ENCODE results near the gene RNF43.

The RNF43 gene

DNA sequence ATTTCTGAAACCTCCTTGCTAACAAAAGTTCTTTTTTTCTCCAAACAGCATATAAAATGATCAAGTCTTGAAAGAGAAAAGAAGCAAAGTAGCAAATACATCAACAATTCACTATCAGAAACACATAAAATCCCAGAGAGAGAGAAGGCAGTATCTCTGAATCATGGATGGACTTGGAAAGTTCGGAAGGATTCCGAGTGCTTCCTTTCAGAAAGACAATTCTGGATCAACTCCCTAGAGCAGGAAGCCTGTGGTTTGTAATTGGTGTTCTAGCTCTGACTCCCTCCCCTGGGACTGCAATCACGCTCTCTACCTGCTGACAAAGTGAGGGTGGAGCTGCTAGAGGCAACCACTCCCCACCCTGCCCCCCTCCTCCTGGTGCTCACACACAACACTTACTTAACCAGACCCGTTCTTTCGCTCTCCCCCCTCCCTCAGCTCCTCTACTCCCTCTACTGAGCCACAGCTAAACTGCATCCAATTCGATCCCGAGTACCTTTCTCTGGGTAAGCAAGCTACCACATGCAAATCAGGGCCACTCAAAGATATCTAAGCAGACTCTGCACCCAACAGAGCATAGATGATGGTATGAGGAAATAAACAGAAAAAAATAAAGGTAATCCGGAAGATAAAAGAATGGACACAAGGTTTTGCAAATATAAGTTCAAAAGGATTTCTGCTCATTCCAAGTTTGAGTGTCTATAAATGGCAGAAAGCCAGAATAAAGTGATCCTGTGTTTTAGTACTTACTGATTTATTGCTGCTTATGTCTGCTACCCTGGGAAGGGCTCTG is at the start of gene RNF43:
Gene RNF43, minus strand, starts transcription at position 235 of the 793 bp plus-strand sequence. CDS start 1,957 bp downstream, outside the sequence.
- peak; percentile 8 for DNase-seq

DNA sequence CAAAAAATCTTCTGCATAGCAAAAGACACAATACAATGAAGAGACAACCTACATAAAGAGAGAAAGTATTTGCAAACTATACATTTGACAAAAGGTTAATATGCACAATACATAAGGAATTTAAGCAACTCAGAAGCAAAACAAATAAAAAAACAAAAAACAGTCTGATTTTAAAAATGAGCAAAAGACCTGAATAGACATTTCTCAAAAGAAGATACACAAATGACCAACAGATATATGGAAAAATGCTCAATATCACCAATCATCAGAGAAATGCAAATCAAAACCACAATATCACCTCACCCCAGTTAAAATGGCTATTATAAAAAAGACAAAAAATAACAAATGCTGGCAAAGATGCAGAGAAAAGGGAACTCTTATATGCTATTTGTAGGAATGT is 38.2 kb upstream of the RNF43 start:
- DNase-seq: no peak

DNA sequence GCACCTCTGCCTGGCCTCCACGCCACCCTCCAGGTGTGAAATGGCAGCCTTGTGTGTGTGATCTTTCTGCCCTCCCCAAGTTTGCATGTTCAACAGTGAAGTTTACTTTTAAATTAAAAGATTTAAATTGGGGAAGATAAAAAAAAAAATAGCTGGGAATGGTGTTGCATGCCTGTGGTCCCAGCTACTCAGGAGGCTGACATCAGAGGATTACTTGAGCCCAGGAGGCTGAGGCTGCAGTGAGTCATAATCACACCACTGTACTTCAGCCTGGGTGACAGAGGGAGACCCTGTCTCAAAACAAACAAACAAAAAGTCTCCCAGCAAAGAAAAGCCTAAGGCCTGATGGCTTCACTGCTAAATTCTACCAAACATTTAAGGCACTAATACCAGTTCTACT is 35.4 kb upstream of the RNF43 start:
- no peak for DNase-seq

DNA sequence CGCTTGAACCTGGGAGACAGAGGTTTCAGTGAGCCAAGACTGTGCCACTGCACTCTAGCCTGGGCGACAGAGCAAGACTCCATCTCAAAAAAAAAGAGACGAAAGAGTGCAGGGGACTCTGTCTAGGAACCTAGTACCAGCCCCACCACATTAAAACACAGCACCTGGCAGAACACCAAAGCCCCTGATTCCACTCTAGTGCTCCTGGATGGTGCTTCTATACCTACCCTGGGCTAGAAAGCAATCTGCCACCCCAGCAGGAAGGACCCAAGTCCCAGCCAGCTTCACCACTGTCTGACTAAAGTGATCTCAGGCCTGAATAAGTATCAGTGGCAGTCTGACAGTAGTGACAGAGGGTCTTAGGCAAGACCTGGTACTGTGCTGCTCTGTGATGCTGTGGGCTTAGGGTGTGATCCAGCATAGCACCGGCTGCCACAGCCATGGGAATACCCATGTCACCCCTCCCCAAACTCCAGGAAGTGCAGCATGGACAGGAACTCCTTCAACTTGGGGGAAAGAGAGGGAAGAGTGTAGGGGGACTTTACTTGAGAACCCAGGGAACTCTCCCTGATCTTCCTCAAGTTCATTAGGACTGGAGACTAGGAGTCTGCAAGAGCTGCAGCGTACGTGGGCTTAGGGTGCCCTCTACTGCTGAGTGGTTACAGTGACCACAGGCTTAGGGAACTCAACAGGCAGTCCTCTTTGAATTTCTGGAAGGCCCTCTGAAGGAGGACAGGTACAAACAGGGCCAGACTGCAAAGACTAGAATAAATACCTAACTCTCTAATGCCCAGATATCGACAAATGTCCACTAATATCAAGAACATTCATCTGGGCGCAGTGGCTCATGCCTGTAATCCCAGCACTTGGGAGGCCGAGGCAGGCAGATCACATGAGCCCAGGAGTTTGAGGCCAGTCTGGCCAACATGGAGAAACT is 30.0 kb upstream of the RNF43 start:
- DNase-seq: no peak

DNA sequence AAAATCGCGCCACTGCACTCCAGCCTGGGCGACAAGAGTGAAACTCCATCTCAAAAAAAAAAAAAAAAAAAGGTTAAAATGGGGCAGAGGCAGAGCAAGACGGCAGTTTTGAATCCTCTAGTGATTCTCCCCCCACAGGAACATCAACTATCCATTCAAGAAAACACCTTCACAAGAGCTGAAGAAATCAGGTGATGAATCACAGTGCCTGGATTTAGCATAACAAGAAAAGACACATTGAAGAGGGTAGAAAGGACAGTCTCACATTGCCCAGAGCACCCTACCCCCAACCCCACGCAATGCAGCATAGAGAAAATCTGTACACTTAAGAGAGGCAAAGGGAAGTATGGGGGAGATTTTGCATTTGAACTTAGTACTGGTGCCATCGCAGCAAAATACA is 28.8 kb upstream of the RNF43 start:
- DNase-seq: no peak

DNA sequence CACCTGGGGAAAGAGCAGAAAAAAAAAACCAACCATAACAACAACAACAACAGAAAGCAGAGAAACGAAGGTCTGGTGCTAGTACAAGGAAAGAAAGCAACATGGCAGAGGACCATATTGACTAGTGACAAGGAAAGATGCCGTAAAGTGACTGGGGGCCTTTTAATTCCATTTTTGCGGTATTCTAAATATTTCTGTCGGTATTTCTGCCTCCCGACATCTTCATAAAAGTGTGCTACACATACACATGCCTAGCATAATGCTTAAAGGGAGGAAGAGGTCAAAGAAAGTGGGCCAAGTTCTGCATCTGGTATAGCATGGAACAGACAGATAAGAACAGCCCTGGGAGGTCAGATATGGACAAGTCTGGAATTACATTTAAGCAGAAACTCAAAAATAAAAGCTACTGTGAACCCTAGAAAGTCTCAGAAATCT is 19.5 kb upstream of the RNF43 start:
- no peak for DNase-seq

DNA sequence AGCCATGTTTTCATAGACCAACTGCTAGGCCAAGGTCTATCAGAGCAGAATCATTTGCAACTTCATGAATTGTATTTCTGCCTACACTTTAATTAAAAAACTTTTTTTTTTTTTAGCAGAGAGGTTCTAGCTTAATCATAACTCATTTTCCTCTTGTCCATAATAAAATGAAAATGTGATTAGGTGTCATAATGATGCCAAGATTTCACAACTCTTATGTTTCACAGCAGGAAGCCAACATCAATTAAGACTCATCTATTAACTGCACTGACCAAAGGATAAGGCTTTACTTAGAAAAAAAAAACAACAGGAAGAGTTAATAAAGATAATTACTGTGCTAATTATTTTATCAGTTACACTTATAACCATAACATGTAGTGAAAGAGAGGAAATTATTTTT is 18.9 kb upstream of the RNF43 start:
- DNase-seq: no peak

DNA sequence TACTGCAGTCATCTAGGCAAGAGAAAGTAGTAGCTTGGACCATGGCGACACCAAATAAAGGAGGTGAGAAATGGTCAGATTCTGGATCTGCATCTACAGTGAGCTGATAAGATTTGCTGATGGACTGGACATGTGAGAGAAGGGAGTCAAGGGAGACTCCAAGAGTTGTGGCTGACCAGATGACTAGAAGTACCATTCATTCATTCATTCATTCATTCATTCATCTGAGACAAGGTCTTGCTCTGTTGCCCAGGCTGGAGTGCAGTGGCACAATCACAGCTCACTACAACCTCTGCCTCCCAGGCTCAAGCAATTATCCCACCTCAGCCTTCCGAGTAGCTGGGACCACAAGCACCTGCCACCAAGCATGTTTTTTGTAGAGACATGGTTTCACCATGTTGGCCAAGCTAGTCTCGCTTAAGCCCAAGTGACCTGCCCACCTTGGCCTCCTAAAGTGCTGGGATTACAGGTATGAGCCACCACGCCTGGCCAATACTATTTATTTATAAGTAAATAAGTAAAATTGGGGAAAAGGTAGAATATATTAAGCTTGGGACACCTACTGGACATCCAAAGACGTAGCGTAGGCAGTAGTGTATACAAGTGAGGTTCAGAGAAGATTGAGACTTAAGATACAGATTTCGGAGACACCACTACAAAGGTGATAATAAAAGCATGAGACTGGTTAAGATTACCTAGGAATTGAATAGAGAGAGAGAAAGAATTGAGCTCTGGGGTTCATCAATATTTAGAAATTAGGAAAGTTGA is 15.7 kb upstream of the RNF43 start:
- no peak for DNase-seq

DNA sequence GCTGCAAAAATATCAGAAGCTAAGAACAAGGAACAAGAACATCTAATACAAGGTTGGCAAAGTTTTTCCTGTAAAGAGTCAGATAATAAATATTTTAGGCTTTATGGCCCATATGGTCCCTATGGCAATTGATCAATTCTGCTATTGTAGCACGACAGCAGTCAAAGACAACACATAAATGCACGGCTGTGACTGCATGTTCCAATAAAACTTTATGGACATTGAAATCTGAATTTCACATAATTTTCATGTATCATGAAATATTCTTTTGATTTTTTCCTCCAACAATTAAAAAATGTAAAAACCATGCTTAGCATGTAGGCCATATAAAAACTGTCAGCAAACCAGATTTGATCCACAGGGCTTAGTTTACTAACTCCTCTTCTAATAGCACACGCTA is 10.5 kb upstream of the RNF43 start:
- DNase-seq: no peak

DNA sequence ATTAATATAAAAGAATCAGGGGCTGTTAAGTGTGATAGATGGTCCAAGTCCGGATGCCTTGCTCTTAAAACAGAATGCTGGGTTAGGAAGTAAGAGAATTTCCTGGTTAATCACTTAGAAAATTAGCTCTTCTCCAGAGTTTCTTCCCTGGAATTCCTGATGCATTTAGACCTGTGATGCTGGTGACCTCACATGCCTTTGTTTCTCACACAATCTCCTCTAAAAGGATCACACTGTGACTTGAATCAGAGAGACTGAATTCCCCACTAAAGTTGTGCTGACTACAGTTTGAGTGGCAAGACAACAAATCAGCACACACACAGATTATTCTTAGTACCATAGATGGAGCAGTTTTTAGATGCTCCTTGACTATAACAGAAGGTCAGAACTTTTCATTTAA is 4.4 kb upstream of the RNF43 start:
- no peak for DNase-seq

DNA sequence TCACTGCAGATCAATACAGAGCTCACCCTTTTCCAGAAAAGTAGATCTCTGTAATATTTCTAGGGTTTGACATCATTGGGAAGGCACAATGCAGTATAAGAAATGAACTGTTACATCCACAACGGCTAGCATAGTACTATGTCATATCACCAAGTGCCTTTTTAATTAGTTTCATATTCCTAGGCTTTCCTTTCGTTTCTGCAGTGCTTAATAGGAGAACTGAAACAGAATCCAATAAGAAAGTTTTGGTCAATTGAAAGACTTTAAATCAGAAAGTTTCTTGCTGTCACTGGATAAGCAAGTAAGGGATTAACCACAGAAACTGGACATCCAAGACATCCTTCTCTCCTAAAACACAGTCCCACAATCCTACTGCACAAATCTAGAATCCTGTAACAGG is 3.5 kb upstream of the RNF43 start:
- no peak for DNase-seq

DNA sequence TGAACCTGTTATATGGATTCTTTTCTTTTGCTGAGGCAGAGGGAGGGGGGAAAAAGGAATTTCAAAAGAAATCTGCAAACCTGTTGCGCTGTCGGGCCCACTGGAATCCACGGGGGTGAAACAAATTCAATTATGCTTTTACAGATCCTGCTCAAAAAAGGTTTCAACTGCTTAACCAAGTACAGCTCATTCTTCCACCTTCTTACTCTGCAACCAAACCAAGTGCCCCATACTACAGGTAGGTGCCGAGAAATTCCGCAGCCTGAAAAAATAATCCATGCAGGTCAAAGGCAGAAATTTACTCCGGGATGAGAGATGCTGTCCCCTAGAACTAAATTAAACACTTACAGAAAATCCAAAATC is 416 bp downstream of the RNF43 start:
- DNase-seq: no peak

DNA sequence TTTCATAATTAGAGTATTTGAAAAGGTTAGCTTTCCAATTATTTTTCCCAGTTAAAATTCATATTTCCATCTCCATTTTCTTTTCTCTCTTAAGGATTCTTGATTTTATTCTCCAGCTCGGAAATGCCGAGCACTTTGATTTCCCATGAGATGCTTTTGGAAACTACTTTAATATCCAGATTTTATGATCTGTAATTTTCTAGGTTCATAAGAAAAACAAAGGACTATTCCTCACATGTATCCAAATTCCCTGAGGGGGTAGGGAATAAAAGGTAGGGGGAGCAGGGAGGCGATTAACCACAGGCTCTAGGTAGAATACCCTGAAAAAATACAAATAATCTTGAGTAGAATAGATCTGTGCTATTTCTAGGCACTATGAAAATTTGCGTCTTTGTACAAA is 938 bp downstream of the RNF43 start:
- no peak for DNase-seq

DNA sequence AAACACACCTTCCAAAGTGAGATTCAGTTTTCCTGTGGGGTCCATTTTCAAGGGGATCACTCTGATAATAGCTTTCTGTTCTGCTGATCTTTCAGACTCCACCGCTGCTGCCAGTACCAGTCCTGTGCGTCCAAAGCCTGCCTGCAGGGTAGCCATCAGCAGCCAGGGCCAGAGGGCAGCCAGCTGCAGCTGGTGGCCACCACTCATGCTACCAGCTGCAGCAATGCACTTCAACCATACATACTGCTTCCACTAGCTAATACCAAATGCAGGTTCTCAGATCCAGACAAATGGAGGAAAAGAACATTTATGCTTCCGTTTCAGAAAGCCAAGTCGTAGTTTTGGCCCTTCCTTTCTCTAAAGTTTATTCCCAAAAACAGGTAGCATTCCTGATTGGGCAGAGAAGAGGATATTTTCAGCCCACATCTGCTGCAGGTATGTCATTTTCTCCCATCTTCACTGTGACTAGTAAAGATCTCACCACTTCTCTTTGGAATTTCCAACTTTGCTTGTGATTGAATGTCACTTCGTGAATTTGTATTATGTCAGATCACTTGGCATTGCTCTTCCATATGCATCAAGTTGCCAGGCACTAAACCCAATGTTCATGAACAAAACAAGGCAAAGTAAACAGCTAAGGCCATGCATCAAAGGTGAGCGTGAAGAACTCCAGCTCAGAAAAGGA is 1.8 kb downstream of the RNF43 start:
- DNase-seq: no peak

DNA sequence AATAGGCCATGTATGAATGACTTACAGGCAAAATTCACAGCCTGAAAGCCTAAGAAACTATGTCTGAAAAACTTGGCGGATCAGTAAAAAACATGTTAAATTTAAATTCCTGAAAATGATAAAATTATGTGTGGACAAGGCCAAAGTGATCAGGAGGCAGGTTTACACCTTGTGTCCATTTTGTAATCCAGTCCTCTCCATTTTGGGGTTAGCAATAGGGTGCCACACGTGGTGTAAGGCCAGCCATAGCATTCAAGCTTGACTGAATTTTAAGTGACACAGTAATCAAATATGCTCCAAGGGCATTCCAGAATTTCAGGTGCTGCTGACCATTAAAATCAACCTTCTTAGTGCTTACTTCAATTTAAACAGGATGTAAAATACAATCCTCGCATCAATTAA is 2.7 kb downstream of the RNF43 start:
- DNase-seq: no peak

DNA sequence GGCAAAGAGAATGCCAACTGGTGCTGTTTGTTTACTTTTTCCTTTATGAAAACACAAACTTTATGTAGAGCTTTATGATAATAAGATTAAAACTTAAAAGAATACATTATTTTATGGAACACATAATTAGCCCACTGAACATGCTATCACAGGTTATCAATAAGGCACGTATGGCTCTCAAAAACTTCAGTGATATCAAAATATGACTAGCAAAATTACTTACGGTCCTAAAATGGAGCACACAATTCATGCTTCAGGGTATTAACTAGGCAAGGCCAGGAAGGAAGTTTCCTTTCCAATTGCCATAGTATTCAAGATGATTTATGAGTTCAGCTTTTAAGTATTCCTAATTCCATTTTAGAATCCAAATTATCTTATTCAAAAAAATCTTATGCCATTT is 3.6 kb downstream of the RNF43 start:
- DNase-seq: no peak

DNA sequence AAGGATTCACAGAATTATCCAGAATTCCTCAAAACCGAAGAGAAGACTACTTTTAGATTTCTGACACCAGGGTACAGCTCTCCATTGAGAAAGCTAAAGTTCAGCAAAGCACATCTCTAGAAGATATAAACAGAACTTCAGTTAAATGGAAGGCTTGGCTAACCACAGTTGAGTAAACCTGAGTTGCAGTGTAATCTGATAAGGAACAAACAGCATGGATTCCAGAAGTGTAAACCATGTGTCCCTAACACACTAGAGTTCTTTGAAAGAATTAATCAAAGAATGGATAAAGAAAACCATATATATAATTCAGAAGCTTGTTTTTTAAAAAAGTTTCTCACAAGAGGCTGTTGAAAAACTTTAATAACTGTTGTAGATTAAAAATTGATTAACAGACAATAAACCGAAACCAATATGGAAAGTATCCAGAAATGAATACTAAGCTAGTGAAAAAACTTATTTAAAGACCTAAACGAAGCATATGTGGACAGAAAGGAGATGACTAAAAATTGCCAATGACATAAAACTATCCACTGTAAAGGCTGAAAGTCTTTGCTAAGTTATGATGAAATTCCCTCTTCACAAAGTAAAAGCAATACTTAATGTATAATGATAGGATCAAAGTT is 4.3 kb downstream of the RNF43 start:
- no peak for DNase-seq

DNA sequence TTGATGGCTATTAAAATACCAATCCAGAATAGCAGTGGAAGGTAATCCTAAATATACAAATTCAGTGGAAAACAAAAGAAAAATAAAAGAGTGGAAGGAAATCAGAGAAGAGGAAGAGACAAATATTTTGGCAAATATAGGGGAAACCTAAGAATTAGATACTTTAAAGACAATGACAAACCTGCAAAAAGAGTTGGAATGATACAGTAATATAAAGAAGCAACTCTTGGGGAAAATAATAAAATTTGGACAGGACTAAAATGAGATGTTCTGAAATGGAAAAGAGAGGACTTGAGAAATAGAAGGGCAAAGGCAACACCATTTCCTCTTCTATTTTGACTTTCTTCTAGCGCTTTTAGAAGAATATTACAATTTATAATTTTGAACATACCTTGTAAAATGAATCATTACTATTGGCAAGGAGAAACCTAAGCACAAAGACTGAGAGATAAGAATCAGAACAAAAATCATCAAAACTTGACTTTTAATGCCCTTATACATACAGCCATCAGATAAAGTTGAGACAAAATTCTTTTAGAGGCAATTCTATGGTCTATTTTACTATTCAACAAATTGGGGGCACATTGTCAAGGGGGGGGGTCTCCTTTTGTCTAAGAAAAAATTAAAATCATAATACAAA is 5.2 kb downstream of the RNF43 start:
- no peak for DNase-seq

DNA sequence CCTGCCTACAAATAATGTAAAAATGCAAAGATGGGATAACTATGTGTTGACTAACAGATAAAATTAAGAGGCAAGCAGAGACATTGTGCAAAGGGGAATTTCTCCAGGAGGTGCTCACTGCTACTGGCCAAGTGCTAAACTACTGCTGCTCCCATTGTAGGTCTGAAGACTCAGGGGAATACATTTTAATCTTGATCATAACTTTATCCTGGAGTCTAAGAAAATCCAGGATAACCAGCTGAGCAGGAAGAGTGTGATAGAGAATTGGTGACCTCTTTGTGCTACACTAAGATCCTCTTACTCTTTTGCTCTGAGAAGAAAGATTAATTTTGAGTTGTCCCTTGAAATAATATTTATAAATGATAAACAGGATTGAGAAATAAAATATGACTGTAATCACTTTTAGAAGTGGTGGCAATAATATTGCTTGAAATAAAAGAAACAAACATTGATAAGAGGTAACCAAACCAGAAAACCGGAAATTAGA is 5.9 kb downstream of the RNF43 start:
- DNase-seq: no peak

DNA sequence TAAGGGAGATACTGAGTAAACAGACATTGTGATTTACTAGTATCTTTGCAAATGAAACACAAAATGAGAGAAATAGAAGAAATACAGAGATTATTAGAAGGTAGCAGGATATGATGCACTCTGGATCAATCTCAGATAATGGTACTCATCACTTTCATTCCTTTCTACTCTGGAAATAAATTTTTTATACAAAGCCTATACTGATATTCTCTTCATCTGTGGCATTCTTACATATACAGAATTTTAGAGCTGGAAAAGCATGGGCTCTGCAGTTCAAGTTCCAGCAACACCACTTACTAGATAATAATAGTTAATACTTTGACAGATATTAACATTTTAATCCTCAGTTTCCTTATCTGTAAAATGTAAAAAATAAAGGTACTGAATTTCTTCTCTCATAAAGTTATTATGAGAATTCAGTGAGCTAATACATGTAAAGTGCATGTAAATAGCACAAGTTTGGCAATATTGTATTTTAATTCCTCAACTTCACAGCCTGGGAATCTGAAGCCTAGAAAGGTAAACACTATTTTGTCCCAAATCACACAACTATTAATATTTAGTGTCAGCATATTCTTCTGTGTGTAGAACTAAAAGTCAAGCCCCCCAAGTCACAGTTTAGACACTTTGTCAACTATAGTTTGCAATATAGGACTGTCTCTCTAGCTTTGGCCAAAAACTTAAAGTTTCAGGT is 6.5 kb downstream of the RNF43 start:
- no peak for DNase-seq

DNA sequence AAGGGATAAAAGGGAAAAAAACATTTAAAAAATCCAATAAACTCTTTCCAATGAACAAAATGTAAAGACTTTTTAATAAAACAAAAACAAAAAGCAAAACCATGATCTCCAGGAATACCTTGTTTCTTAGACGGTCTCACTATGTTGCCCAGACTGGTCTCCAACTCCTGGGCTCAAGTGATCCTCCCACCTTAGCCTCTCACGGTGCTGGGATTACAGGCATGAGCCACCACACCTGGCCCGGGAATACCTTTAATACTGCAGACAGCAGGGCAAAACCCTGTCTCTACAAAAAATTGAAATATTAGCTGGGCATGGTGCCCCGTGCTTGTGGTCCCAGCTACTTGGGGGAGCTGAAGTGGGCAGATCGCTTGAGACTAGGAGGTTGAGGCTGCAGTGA is 7.9 kb downstream of the RNF43 start:
- no peak for DNase-seq

All from cortex of kidney (tissue), 1 donor.